Neural progenitor cell (in vitro differentiated cells): Measurements from ENCODE around the gene FBXO34.
"Not testable (repeated sequence)": the region's sequence is repeated elsewhere in the genome, so short reads cannot be mapped to it uniquely, and the experiment has no call there.

Experiments used
- EZH2 ChIP-seq: fragments of 200-600 bp; sonication (generic); IDR thresholded peaks from 2 replicates; pipeline ENCODE4 v1.6.1; 2017; ENCODE audit warnings: antibody characterized with exemption, mild to moderate bottlenecking, moderate library complexity
- EZH2phosphoT487 ChIP-seq: fragments of 200-600 bp; sonication (generic); IDR thresholded peaks from 2 replicates; pipeline ENCODE4 v1.6.1; 2017; ENCODE audit warnings: antibody characterized with exemption
- TF ChIP-seq, protein P1 (sequence below): fragments of 200-600 bp; sonication (generic); IDR thresholded peaks from 2 replicates; pipeline ENCODE4 v1.5.1; 2017; ENCODE audit warnings: antibody characterized with exemption, mild to moderate bottlenecking

DNA sequence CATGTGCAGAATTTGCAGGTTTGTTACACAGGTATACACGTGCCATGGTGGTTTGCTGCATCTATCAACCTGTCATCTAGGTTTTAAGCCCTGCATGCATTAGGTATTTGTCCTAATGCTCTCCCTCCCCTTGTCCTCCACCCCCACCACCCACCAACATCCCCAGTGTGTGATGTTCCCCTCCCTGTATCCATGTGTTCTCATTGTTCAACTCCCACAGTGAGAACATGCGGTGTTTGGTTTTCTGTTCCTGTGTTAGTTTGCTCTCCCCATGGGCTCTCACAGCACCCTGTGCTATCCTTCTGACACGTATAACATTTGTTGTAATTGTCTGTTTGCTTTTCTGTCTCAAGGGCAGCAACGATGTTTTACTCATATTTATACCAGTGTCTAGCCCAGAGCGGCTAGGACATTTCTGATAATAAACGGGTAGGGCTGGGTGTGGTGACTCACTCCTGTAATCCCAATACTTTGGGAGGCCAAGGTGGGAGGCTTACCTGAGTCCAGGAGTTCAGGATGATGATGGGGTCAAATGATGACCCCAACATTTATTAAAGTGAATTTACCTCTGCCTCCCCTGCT lies 73.5 kb downstream of the FBXO34 start:
- TF ChIP-seq, protein P1, sequence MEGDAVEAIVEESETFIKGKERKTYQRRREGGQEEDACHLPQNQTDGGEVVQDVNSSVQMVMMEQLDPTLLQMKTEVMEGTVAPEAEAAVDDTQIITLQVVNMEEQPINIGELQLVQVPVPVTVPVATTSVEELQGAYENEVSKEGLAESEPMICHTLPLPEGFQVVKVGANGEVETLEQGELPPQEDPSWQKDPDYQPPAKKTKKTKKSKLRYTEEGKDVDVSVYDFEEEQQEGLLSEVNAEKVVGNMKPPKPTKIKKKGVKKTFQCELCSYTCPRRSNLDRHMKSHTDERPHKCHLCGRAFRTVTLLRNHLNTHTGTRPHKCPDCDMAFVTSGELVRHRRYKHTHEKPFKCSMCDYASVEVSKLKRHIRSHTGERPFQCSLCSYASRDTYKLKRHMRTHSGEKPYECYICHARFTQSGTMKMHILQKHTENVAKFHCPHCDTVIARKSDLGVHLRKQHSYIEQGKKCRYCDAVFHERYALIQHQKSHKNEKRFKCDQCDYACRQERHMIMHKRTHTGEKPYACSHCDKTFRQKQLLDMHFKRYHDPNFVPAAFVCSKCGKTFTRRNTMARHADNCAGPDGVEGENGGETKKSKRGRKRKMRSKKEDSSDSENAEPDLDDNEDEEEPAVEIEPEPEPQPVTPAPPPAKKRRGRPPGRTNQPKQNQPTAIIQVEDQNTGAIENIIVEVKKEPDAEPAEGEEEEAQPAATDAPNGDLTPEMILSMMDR = not testable (repeated sequence)
- TF ChIP-seq EZH2, EZH2phosphoT487: not testable (repeated sequence)
